ENCODE results near the gene UNC5CL.

UNC5CL gene

DNA sequence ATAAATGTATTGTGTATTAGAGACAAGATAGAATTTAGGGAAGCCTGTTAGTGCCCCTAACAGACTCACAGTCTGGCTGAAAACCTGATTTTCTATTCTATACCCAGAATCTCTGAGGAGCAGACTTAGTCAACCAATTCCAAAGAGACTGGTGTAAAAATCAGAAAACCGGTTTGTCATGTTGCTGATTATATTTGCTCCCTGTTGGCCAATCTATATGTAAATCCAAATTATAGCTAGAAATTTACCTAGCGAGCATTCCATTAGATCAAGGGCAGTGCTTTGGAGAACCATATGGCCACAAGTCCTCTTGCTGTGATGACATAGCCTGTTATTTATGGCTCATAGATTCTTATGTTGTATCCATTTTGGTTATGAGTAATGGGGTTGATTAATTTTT lies 38.5 kb upstream of the UNC5CL start:
- no peak overlapping the region for H3K4me3 ChIP-seq (ENCODE audit: low read length)
- DNase-seq (ENCODE audit: low read depth): no peak
- TF ChIP-seq, protein P1, sequence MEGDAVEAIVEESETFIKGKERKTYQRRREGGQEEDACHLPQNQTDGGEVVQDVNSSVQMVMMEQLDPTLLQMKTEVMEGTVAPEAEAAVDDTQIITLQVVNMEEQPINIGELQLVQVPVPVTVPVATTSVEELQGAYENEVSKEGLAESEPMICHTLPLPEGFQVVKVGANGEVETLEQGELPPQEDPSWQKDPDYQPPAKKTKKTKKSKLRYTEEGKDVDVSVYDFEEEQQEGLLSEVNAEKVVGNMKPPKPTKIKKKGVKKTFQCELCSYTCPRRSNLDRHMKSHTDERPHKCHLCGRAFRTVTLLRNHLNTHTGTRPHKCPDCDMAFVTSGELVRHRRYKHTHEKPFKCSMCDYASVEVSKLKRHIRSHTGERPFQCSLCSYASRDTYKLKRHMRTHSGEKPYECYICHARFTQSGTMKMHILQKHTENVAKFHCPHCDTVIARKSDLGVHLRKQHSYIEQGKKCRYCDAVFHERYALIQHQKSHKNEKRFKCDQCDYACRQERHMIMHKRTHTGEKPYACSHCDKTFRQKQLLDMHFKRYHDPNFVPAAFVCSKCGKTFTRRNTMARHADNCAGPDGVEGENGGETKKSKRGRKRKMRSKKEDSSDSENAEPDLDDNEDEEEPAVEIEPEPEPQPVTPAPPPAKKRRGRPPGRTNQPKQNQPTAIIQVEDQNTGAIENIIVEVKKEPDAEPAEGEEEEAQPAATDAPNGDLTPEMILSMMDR (conservative IDR thresholded peaks at IDR 0.05; ENCODE audit: low read depth, low read length): no peak

DNA sequence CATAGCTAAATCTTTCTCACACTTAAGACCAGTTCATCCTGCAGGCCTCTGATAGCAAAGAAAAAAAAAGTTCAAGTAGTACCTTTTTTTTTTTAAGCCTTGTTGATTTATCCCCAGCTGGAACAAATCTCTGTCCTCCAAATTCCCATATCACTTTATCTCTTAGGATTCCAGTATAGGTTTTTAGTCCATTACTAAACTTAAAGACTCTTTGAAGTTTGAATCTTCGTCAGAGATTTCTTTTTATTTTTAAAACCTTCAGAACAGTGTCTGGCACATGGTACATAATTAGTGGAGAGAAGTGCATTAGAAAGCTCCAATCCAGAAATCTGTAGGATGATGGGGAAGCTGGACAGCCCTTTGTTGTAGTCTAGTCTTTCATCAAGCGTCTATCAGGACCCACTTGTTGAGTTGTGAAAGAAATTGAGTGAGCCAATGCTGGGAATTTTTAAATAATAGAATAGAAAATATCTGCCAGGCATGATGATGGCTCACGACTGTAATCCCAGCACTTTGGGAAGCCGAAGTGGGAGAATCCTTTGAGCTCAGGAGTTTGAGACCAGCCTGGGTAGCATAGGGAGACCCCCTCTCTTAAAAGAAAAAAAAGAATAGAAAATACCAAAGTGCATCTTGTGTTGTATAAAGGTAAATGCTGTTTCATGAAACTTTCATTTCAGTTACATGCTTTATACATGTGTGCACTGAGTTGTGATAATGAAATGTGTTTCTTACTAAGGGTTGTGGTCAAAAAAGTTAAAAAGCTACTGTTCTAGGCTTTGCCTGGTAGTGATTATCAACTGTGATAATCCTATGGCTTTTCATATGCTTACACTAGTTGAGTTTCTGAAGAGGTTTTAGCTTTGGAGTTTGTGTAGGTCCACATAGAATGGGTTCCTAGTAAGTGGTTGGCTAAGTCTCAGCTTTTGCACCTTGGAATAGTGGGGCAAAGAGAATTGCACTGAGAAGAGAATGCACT lies 36.9 kb upstream of the UNC5CL start:
- H3K4me3 ChIP-seq (ENCODE audit: low read length): no peak overlapping the region
- TF ChIP-seq, protein P1 (conservative IDR thresholded peaks at IDR 0.05; ENCODE audit: low read depth, low read length): no peak
- DNase-seq (ENCODE audit: low read depth): no peak

DNA sequence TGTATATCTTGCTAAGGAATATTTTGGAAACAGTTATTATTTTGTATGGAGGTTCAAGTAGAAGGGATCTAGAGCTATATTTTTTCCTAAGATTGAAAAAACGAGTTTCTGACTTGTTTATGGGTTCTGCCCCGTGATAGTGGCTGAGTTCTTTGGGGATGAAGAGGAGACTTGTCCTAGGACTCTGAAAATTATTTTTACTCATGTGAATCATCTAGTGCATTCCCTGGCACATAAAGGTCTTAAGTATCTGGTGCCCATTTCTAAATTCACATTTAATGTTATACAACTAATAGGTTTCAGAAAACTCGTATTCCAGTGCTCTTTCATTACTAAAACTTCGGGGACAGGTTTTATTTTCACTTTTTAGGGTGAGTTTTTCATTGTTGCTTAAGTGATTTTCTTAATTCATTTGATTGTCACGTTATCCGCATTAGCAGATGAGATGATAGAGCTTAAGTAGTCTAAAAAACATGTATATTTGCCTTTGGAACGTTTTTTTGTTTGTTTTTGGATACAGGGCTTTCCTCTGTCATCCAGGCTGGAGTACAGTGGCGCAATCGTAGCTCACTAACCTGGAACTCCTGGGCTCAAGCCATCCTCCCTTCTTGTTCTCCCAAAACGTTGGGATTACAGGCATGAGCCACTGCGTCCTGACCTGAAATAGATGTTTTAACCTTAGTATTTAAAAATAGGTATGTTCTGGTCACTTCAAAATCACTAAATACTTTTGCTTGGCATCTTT lies 35.8 kb upstream of the UNC5CL start:
- H3K4me3 ChIP-seq (ENCODE audit: low read length): peak overlapping the region; percentile 86
- DNase-seq (ENCODE audit: low read depth): no peak

DNA sequence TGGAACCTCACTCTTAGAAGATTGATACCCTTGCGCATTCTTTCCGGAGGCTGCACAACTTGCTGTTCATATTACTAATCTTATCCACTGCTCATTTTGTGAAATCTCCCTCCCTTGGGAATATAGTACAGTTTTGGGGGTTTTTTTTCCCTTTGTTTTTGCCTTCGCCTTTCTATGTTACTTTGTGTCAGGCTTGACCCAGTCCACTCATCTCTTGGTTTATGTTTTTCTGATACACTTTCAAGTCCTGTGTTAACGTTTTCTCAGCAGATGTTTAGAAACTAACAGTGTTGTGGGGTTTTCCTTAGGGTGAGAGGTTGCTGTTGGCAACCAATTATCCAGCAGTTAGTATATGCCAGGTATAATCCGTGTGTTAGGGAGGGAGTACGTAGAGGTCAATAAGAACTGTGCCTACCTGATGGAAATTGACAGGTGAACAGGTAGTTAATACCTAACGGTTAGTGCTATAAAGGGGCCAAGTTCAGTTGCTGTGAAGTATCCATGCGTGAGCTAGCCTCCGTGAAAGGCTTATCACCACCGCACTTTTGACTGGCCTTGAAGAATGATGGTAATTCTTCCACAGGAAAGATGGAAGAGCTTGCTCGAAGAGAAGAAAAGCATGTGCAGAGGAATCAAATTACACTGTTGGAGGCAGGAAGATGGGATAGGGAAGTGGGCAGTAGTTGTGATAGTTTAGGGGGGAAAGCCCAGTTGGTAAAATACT lies 35.1 kb upstream of the UNC5CL start:
- DNase-seq (ENCODE audit: low read depth): no peak
- H3K4me3 ChIP-seq (ENCODE audit: low read length): peak overlapping the region; percentile 86
- TF ChIP-seq, protein P1 (conservative IDR thresholded peaks at IDR 0.05; ENCODE audit: low read depth, low read length): no peak

More for the DNA sequence above, 35.8 kb upstream of the UNC5CL start:
- TF ChIP-seq, protein P1 (conservative IDR thresholded peaks at IDR 0.05; ENCODE audit: low read depth, low read length): no peak

DNA sequence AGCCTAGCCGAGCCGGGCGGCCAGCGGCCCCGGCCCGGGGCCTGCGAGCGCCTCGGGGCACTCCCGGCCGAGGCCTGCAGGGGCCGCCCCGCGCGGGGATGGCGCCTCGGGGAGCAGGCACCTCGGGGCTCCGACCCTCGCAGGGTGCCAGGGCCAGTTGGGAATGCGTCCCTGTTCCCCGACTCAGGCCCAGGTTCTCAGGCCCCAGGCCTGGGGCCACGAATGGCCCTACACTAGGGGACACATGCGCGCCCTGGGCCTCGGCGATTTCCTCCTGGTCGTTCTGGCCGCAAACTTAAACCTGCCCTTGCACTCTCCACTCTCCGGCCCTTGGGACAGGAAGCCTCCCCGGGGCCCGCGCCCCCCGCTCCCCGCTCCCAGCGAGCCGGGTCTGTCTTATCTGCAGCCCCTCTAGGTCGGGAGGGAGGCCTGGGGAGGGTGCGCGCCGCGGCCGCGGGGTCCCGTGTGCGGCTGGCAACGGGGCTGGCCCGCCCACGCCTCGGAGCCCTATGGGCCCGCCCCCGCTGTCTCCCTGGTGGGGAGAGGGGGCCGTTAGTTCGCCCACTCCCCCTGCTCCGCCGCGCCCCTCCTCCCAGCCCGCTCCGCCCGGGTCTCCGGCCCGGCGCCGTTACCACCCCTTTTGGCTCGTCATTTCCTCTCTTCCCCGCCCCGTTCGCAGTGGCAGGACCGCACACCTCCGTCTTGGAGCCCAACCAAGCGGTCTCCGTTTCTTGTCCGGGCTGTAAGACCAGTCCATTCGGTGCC lies 34.4 kb upstream of the UNC5CL start:
- peak; percentile 68 for DNase-seq (ENCODE audit: low read depth)
- H3K4me3 ChIP-seq (ENCODE audit: low read length): peak overlapping the region; percentile 86
- TF ChIP-seq, protein P1 (conservative IDR thresholded peaks at IDR 0.05; ENCODE audit: low read depth, low read length): peak; percentile 21

DNA sequence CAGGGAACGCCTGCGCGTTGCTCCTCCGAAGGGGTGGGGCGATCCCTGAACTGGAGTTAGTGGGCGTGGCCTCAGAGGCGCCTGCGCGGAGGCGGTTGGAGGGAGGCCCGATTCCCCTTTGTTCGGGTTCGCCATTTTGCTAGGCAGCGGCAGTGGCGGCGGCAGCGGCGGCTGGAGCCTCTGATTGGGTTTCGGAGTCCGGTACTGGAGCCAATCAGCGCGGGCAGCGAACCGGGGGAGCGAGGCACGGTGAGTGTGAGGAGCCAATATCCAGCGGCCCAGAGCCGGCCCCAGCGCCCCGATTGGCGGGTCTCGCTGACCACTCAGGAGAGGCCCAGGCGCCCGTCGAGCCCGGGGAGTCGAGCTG lies 33.8 kb upstream of the UNC5CL start, which contains the start of gene NFYA:
Gene NFYA (plus strand): TSS at position 139 of the 367 bp plus-strand sequence. CDS start 6,116 bp downstream, outside the sequence.
- TF ChIP-seq, protein P1 (conservative IDR thresholded peaks at IDR 0.05; ENCODE audit: low read depth, low read length): no peak
- peak; percentile 95 for DNase-seq (ENCODE audit: low read depth)
- H3K4me3 ChIP-seq (ENCODE audit: low read length): peak within 1 kb of the TSS; percentile 86

All from retinal pigment epithelial cell (primary cell).